DOHH2 (cell line): ENCODE measurements around the gene FNDC3A.

Source experiments
- H3F3A ChIP-seq: fragments of 200-600 bp; sonication (generic), shearing (Covaris generic); 2 replicates; pipeline ENCODE4 v1.6.0; 2016; ENCODE audit warnings: antibody characterized with exemption, mild to moderate bottlenecking; ENCODE audit not compliant: control insufficient read depth, insufficient read depth
- H3K27ac ChIP-seq: fragments of 200-600 bp; sonication (generic); 2 replicates; pipeline ENCODE4 v1.5.1; 2014; ENCODE audit warnings: low read depth, mild to moderate bottlenecking, low read length, moderate library complexity
- H3K27me3 ChIP-seq: fragments of 200-600 bp; sonication (generic); 2 replicates; pipeline ENCODE4 v1.6.1; 2014; ENCODE audit warnings: mild to moderate bottlenecking, low read length, mixed read lengths; ENCODE audit not compliant: control insufficient read depth
- H3K36me3 ChIP-seq: fragments of 200-600 bp; sonication (generic); 2 replicates; pipeline ENCODE4 v1.6.1; 2014; ENCODE audit warnings: mild to moderate bottlenecking, low read length, moderate library complexity, mixed read lengths; ENCODE audit not compliant: control insufficient read depth
- H3K4me1 ChIP-seq: fragments of 200-600 bp; sonication (generic); 2 replicates; pipeline ENCODE4 v1.6.1; 2014; ENCODE audit warnings: mild to moderate bottlenecking, low read length, mixed read lengths; ENCODE audit not compliant: control insufficient read depth
- H3K4me2 ChIP-seq: fragments of 200-600 bp; sonication (generic); 2 replicates; pipeline ENCODE4 v1.6.0; 2014; ENCODE audit warnings: mild to moderate bottlenecking, low read length, moderate library complexity
- H3K4me3 ChIP-seq: fragments of 200-600 bp; sonication (generic); 2 replicates; pipeline ENCODE4 v1.5.1; 2014; ENCODE audit warnings: mild to moderate bottlenecking, low read length, mixed read lengths
- H3K79me2 ChIP-seq: fragments of 200-600 bp; sonication (generic); 2 replicates; pipeline ENCODE4 v1.6.1; 2014; ENCODE audit warnings: mild to moderate bottlenecking, low read length, mixed read lengths; ENCODE audit not compliant: control insufficient read depth
- H3K9me2 ChIP-seq: fragments of 200-600 bp; sonication (generic); replicated peaks from 2 replicates; pipeline ENCODE4 v1.6.1; 2014; ENCODE audit warnings: mild to moderate bottlenecking, low read length, mixed read lengths; ENCODE audit not compliant: control insufficient read depth
- H3K9me3 ChIP-seq: fragments of 200-600 bp; sonication (generic); 2 replicates; pipeline ENCODE4 v1.6.1; 2014; ENCODE audit warnings: antibody characterized with exemption, low read length, mixed read lengths; ENCODE audit not compliant: control insufficient read depth, insufficient read depth
- H4K20me1 ChIP-seq: fragments of 200-600 bp; sonication (generic); 2 replicates; pipeline ENCODE4 v1.6.0; 2014; ENCODE audit warnings: low read depth, mild to moderate bottlenecking, antibody characterized with exemption, low read length, moderate library complexity; ENCODE audit not compliant: control insufficient read depth, insufficient read depth
- CTCF ChIP-seq: fragments of 200-600 bp; sonication (generic); IDR thresholded peaks from one replicate; pipeline ENCODE4 v1.5.1; 2014; ENCODE audit warnings: antibody characterized with exemption, mild to moderate bottlenecking, low read depth, low read length; ENCODE audit not compliant: poor library complexity, severe bottlenecking
- EZH2phosphoT487 ChIP-seq: fragments of 200-600 bp; sonication (generic); IDR thresholded peaks from 2 replicates; pipeline ENCODE4 v1.6.1; 2017; ENCODE audit warnings: borderline replicate concordance, mild to moderate bottlenecking, antibody characterized with exemption, low read length, moderate library complexity, mixed read lengths

The FNDC3A gene

GRCh38 chr13:48949566-48950500, 25.9 kb upstream of the FNDC3A start:
- Histone ChIP-seq H3K36me3 (no peaks in the 10 kb centered on the region), H3K4me3 (no peak overlapping the region), H3F3A (no peaks in the 10 kb centered on the region), H4K20me1 (no peaks in the 10 kb centered on the region), H3K4me1 (no peaks in the 10 kb centered on the region), H3K79me2 (no peaks in the 10 kb centered on the region), H3K9me3 (no peaks in the 10 kb centered on the region), H3K27me3 (0 out of 2 replicates have a peak, but pooled peaks cover 3% of the 10 kb centered on the region), H3K4me2 (no peak overlapping the region), H3K27ac (no peak overlapping the region), H3K9me2 (no peaks in the 10 kb centered on the region)
- TF ChIP-seq EZH2phosphoT487 (no peak), CTCF (no peak)

- Histone ChIP-seq H3K27me3 (0 out of 2 replicates have a peak, but pooled peaks cover 3% of the 10 kb centered on the region), H3K27ac (no peak overlapping the region), H3K4me1 (no peaks in the 10 kb centered on the region), H3K9me3 (no peaks in the 10 kb centered on the region), H3K36me3 (no peaks in the 10 kb centered on the region), H3K79me2 (no peaks in the 10 kb centered on the region), H3K9me2 (no peaks in the 10 kb centered on the region), H3K4me3 (no peak overlapping the region), H3K4me2 (no peak overlapping the region), H4K20me1 (no peaks in the 10 kb centered on the region), H3F3A (no peaks in the 10 kb centered on the region)
- TF ChIP-seq EZH2phosphoT487, result no peak
- no peak for TF ChIP-seq CTCF
These were observed 25.2 kb upstream of the FNDC3A start for GRCh38 chr13:48950501-48950875.

- no peak for TF ChIP-seq CTCF
- TF ChIP-seq EZH2phosphoT487, result no peak
- Histone ChIP-seq H3K36me3 (no peaks in the 10 kb centered on the region), H3F3A (no peaks in the 10 kb centered on the region), H3K4me1 (no peaks in the 10 kb centered on the region), H3K4me2 (no peak overlapping the region), H3K9me3 (no peaks in the 10 kb centered on the region), H3K9me2 (no peaks in the 10 kb centered on the region), H3K27ac (no peak overlapping the region), H4K20me1 (no peaks in the 10 kb centered on the region), H3K79me2 (no peaks in the 10 kb centered on the region), H3K27me3 (0 out of 2 replicates have a peak, but pooled peaks cover 3% of the 10 kb centered on the region), H3K4me3 (no peak overlapping the region)
These were observed 21.6 kb upstream of the FNDC3A start for GRCh38 chr13:48954081-48954480.
